ENCODE data around the gene TDRD9.
"Not testable (repeated sequence)": the region's sequence is repeated elsewhere in the genome, so short reads cannot be mapped to it uniquely, and the experiment has no call there.

Gene TDRD9, protein sequence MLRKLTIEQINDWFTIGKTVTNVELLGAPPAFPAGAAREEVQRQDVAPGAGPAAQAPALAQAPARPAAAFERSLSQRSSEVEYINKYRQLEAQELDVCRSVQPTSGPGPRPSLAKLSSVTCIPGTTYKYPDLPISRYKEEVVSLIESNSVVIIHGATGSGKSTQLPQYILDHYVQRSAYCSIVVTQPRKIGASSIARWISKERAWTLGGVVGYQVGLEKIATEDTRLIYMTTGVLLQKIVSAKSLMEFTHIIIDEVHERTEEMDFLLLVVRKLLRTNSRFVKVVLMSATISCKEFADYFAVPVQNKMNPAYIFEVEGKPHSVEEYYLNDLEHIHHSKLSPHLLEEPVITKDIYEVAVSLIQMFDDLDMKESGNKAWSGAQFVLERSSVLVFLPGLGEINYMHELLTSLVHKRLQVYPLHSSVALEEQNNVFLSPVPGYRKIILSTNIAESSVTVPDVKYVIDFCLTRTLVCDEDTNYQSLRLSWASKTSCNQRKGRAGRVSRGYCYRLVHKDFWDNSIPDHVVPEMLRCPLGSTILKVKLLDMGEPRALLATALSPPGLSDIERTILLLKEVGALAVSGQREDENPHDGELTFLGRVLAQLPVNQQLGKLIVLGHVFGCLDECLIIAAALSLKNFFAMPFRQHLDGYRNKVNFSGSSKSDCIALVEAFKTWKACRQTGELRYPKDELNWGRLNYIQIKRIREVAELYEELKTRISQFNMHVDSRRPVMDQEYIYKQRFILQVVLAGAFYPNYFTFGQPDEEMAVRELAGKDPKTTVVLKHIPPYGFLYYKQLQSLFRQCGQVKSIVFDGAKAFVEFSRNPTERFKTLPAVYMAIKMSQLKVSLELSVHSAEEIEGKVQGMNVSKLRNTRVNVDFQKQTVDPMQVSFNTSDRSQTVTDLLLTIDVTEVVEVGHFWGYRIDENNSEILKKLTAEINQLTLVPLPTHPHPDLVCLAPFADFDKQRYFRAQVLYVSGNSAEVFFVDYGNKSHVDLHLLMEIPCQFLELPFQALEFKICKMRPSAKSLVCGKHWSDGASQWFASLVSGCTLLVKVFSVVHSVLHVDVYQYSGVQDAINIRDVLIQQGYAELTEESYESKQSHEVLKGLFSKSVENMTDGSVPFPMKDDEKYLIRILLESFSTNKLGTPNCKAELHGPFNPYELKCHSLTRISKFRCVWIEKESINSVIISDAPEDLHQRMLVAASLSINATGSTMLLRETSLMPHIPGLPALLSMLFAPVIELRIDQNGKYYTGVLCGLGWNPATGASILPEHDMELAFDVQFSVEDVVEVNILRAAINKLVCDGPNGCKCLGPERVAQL (N-terminal part only)

DNA sequence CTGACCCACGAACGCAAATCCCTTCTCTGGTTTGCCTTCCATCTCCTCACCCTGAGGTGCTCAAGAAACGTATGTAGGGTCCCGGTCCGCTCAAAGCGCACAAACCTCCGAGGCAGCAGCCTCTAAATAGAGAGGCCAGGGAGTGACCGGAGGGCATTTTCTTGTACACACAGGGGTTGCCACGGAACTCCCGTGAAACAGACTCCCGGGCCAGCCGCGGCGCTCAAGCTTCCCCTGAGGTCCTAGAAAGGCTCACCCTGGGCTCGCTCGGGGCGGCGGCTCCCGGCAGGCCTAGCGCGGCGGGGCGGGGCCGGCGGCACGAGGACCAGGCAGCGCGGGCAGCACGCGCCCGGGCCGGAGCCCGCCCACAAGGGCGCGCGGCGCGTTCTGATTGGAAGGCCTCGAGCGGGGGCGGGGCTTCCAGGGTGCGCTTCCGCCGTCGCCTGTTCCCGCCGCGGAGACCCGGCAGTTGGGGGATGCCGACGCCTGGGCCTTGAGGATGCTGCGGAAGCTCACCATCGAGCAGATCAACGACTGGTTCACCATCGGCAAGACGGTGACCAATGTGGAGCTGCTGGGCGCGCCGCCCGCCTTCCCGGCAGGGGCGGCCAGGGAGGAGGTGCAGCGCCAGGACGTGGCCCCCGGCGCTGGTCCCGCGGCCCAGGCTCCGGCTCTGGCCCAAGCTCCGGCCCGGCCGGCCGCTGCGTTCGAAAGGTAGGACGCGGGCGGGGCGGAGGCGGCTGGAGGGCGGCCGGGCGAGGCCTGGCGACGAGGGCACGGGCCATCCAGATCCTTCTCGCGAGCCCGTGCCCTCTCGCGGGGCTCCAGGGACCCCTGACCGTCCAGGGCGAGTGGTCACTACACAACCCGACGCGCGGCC is at the start of gene TDRD9:
TDRD9 (plus strand) TSS at position 446 of the 880 bp plus-strand sequence; CDS start at position 500, 54 bp downstream.
- no peak for DNase-seq

- DNase-seq: no peak
These were observed 49.1 kb upstream of the TDRD9 start for GRCh38 chr14:103879118-103879569.

- no peak for DNase-seq
These were observed 48.5 kb upstream of the TDRD9 start for GRCh38 chr14:103879570-103880347.

- no peak for DNase-seq
These were observed 47.6 kb upstream of the TDRD9 start for GRCh38 chr14:103880348-103881267.

- no peak for DNase-seq
These were observed 46.7 kb upstream of the TDRD9 start for GRCh38 chr14:103881268-103882201.

GRCh38 chr14:103882503-103883262 is 45.6 kb upstream of the TDRD9 start:
- no peak for DNase-seq

DNA sequence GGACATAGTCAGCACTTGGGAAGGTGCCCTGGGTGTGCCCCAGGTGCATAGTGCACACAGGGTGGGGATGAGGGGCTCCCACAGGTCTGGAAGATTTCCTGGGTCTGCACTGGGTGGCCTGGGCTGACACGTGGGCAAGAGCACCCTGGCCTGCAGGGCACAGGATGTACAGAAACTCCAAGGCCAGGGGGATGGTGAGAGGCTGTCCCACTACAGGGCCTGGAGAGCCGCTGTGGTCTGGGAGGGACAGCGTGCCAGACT is 45.1 kb upstream of the TDRD9 start:
- DNase-seq: no peak

GRCh38 chr14:103884854-103885253 is 43.4 kb upstream of the TDRD9 start:
- no peak for DNase-seq

GRCh38 chr14:103885509-103885932 is 42.7 kb upstream of the TDRD9 start:
- no peak for DNase-seq

DNA sequence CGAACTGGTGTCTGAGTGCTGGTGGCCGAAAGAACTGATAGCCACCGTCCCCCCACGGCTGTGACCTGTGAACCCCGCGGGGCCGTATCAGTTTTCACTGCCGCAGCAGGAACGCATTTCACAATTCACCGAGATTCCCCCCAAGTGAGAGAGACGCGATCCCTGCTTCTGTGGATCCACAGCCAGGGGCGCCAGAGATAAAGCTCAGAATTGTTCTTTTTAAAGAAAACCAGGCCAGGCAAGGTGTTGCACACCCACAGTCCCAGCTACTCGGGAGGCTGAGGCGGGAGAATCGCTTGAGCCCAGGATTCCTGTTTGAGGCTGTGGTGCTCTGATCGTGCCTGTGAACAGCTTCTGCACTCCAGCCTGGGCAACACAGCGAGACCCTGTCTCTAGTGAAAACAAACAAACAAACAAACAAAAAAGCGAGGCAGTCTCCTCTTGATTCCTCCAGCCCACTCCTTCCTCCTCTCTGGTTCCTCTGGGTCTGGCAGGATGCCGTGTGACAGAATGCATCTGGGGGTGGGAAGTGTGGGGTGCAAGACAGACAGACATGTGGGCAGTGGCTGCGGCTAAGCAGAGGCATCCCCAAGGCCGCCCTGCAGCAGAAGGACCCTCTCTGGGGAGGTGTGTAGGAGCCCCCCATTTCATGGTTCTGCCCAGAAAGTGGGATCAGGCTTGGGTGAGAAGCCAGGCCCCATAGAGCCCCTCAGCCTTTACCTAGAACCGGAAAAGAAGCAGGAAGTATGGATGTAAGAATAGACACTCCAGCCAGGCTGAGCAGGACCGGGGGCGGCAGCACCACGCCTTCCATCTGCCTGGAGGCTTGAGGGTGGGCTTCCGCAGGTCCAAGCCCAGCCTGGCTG is 41.7 kb upstream of the TDRD9 start:
- DNase-seq: no peak

GRCh38 chr14:103887170-103887501 is 41.1 kb upstream of the TDRD9 start:
- no peak for DNase-seq

- DNase-seq: no peak
These were observed 40.6 kb upstream of the TDRD9 start for GRCh38 chr14:103887557-103888115.

DNA sequence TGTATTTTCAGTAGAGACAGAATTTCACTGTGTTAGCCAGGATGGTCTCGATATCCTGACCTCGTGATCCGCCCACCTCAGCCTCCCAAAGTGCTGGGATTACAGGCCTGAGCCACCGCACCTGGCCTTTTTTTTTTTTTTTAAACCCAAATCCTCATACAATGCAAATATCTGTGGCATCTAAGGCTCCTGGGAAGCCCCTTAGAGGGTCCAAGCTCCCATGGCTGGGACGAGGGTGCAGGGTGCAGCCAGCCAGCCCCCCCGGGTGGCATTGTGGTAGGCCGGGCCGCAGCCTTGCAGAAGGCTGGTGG is 39.3 kb upstream of the TDRD9 start:
- DNase-seq: not testable (repeated sequence)

DNA sequence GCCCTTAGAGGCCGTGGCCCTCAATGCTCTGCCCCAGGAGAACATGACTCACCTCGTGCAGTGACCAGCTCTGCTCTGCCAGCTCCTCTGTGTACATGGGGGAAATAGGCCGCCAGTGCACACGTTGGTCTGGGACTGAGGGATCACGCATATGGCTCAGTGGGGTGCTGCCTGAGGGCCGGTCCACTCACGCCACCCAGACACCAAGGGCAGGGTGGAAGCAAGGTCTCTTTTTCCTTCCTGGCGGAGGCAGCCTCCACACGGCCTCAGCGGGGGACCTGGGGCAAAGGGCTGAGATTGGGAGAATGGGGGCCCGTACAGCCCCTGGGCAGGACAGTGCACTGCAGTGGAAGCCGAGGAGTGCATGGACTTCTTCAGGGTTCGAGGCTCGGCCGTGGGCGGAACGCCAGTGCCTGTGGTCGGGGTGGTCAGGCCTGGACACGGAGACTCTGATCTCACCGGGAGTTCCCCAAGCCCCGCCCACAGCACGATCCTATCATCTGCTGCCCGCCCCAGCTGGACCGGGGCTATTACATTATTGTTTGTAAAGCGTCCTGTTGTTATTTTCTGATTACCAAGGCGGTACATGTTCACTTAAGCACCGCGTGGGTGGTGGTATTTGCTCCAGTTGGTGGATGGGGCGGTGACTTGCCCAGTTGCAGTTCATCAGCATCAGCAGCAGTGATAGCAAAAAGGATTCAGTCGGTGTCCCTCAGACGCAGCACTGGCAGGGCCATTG is 38.8 kb upstream of the TDRD9 start:
- DNase-seq: no peak

- no peak for DNase-seq
These were observed 38.2 kb upstream of the TDRD9 start for GRCh38 chr14:103890052-103890371.
